D721Med (cell line): ENCODE results near the gene CSHL1.
"Not testable (repeated sequence)": the region's sequence is repeated elsewhere in the genome, so short reads cannot be mapped to it uniquely, and the experiment has no call there.

Experiments used
- DNase-seq: peaks from one replicate; pipeline ENCODE4 v3.0.0; 2011; ENCODE audit warnings: low spot score; ENCODE audit not compliant: insufficient read length
- FAIRE-seq: peaks from 2 replicates; lab custom pipeline; 2011; peaks lifted over from hg19 to GRCh38; lab: Jason Lieb, UNC
- TF ChIP-seq, protein P1 (sequence below): IDR thresholded peaks from 2 replicates; pipeline ENCODE4 v1.5.1; 2012; ENCODE audit warnings: mild to moderate bottlenecking, control low read depth; ENCODE audit not compliant: insufficient read depth; ENCODE audit errors: missing control alignments

The CSHL1 gene

DNA sequence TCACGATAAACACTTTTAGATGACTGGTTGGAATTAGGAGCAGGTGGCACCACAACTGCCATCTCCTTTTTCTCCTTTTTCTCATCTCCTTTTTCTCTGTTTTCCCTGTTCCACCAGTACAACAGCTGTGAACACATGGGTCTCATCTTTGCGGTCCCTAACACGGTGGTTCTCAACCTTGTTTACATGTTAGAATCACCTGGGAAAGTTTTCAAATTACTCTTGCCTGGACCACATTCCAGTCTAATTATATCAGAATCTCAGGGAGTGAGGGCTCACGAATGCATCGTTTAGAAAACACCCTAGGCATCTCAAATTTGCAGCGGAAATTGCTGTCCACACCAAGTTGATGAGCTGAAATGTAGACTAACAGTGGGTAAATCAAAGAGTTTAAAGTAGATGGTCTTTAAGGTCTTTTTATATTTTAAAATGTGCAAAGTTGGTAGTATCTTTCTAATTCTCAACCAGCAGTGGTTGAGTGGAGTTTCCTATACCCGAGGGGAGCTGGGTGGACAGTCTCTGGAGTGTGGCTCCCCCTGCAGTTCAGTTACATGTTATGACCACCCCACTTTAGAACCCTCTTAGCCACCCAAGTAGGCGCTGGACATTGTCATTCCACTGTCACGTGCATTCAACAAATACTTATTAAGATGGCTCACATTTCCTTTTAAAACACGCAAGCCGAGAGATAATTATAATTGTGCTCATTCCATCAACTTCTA is 18.6 kb downstream of the CSHL1 start:
- FAIRE-seq, DNase-seq: not testable (repeated sequence)

DNA sequence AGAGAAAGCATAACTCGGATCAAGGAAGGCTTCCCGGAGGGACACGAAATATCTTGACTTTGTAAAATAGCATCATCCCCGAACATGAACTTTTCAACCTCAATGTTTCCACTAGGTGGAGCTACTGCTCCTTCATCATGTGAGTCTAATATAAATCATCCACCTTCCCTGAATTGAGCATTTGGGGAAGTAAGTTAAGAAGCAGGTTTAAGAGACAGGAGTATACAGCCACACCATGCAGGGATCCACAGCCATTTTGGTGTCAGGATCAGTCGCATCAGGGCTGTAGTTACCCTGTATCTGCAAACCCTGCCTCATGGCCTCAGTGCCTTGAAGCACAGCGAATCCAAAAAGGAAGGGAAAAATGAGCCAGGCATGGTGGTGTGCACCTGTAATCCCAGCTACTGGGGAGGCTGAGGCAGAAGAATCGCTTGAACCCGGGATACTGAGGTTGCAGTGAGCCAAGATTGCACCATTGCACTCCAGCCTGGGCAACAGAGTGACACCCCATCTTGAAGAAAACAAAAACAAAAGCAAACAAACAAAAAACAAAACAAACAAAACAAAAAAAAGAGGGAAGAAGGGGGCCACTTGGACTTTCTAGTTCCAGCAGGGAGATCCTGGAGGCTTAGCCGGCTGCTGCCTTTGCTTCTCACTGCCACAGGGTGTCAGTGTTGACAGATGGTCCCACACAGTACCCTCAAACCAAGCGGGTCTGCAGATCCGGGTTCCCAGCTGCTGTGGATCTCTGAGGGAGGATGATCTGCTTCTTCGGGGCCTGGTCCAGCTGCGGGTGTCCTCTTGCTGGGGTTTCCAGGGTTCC is 21.8 kb downstream of the CSHL1 start:
- DNase-seq, FAIRE-seq: not testable (repeated sequence)
- TF ChIP-seq, protein P1, sequence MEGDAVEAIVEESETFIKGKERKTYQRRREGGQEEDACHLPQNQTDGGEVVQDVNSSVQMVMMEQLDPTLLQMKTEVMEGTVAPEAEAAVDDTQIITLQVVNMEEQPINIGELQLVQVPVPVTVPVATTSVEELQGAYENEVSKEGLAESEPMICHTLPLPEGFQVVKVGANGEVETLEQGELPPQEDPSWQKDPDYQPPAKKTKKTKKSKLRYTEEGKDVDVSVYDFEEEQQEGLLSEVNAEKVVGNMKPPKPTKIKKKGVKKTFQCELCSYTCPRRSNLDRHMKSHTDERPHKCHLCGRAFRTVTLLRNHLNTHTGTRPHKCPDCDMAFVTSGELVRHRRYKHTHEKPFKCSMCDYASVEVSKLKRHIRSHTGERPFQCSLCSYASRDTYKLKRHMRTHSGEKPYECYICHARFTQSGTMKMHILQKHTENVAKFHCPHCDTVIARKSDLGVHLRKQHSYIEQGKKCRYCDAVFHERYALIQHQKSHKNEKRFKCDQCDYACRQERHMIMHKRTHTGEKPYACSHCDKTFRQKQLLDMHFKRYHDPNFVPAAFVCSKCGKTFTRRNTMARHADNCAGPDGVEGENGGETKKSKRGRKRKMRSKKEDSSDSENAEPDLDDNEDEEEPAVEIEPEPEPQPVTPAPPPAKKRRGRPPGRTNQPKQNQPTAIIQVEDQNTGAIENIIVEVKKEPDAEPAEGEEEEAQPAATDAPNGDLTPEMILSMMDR, result peak; percentile 72

DNA sequence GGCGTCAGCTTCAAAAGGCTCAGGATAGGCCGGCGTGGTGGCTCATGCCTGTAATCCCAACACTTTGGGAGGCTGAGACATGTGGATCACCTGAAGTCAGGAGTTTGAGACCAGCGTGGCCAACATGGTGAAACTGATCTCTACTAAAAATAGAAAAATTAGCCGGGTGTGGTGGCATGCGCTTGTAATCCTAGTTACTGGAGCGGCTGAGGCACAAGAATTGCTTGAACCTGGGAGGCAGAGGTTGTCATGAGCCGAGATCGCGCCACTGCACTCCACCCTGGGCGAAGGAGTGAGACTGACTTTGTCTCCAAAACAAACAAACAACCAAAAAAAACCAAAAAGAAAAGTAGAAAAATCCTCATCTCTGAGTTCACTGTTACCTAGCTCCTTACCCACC is 25.9 kb downstream of the CSHL1 start:
- not testable (repeated sequence) for FAIRE-seq, DNase-seq

DNA sequence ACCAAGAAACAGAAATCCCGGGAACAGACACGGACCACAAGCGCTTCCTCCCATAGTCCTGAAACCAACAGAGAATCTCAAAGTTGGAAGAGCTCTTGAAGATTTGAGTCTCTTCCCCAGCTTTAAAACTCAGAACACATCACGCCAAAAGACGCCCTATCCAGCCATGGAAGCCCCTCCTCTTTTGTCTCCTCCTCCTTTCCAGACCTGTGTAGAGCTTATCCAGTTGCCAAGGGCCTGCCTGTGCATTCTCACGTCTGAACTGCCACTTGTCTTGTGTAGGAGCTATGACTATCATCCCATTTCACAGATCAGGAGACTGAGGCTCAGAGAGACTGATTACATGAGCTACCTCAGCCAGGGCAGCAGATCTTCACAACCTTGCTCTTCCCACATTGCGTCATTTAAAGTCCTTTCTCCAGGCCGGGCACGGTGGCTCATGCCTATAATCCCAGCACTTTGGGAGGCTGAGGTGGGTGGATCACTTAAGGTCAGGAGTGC is 28.4 kb downstream of the CSHL1 start:
- not testable (repeated sequence) for DNase-seq, FAIRE-seq

DNA sequence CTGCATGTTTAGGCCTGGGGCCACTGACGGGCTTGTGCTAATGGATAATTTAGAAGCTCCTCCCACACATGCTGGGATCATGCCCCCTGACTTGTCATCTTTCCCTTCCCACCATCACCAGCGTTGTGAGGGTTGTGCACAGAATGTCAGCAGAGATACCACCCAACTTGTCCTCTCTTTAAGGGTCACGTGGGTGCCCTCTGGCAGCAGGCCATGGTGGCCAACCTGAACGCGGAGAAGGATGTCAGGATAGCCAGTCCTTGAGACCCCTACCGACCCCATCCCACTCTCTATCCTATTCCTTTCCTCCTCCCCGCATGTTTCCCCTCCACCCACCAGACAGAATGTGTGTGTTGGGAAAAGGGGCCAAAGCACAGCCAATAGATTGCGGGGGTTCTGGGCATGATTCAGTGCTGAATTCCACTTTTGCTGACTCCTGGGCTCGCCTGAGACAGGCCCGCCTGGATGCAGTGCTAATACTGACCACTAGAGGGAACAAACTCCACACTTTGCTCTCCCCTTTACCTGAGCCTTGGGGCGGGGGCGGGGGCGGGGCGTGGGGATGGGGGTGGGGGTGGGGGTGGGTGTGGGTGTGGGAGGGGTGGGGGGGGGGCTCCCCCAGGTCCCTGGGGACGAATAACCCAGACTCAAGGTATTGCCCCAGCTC is 29.0 kb downstream of the CSHL1 start, which contains the start of gene GH2:
TSS of gene GH2 (minus strand) at position 10 of the 667 bp plus-strand sequence. CDS start 143 bp downstream, outside the sequence.
- no peak for FAIRE-seq
- peak; percentile 72 for DNase-seq
- TF ChIP-seq, protein P1, result peak; percentile 55

DNA sequence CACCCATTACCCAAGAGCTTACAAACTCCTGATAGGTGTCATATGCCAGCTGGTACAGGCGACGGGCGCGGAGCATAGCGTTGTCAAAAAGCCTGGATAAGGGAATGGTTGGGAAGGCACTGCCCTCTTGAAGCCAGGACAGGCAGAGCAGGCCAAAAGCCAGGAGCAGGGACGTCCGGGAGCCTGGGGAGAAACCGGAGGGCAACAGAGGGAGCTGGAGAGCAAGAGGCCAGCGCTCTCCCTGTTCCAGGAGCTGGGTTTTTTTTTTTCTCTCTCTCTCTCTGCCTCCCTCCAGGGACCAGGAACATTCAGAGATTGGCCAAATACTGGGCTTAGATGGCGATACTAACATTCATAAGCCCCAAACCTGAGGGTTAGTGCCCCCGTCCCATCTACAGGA is 29.7 kb downstream of the CSHL1 start:
- not testable (repeated sequence) for DNase-seq, FAIRE-seq

DNA sequence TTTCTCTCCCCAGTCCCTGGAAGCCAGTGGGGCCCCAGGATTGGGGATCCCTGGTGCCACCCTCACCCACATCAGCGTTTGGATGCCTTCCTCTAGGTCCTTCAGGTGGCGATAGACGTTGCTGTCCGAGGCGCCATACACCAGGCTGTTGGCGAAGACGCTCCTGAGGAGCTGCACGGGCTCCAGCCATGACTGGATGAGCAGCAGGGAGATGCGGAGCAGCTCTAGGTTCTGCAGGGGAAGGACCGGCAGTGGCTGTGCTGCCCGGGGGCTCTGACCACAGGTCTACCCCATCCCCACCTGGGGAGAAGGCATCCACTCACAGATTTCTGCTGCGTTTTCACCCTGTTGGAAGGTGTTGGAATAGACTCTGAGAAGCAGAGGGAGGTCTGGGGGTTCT is 30.4 kb downstream of the CSHL1 start:
- no peak for DNase-seq
- FAIRE-seq, result no peak
- TF ChIP-seq, protein P1, result no peak

DNA sequence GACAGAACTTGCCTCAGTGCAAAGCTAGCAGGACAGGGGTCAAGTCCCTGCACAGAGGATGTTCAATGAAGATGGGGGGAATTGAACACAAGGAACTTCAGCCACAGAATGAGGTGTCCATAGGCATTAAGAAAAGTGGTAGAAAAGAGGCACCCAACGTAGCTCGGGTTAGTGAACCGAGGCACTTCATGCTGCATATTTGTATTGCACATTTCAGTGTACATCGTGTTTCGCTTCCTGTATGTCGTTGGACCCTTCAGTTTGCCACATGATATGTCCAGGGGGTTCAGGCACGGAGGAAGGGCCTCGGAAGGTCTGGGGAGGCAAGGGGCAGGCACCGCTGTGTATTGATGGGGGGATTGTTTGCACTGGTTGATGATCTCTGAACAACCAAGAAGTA is 32.6 kb downstream of the CSHL1 start:
- not testable (repeated sequence) for FAIRE-seq

DNA sequence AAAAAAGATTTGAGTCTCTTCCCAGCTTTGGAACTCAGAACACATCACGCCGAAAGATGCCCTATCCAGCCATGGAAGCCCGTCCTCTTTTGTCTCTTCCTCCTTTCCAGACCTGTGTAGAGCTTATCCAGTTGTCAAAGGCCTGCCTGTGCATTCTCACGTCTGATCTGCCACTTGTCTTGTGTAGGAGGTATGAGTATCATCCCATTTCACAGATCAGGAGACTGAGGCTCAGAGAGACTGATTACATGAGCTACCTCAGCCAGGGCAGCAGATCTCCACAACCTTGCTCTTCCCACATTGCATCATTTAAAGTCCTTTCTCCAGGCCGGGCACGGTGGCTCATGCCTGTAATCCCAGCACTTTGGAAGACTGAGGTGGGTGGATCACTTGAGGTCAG is 36.4 kb downstream of the CSHL1 start:
- not testable (repeated sequence) for FAIRE-seq, DNase-seq

More for the DNA sequence above, 32.6 kb downstream of the CSHL1 start:
- DNase-seq, result not testable (repeated sequence)

DNA sequence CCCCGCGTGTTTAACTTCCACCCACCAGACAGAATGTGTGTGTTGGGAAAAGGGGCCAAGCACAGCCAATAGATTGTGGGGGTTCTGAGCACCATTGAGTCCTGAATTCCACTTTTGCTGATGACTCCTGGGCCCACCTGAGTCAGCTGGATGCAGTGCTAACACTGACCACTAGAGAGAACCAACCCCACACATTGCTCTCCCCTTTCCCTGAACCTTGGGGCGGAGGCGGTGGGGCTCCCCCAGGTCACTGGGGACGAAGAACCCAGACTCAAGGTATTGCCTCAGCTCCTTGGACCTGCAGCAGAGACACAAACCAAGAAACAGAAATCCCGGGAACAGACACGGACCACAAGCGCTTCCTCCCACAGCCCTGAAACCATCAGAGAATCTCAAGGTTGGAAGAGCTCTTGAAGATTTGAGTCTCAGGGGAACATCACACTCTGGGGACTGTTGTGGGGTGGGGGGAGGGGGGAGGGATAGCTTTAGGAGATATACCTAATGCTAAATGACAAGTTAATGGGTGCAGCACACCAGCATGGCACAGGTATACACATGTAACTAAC is 36.9 kb downstream of the CSHL1 start:
- not testable (repeated sequence) for FAIRE-seq, DNase-seq

DNA sequence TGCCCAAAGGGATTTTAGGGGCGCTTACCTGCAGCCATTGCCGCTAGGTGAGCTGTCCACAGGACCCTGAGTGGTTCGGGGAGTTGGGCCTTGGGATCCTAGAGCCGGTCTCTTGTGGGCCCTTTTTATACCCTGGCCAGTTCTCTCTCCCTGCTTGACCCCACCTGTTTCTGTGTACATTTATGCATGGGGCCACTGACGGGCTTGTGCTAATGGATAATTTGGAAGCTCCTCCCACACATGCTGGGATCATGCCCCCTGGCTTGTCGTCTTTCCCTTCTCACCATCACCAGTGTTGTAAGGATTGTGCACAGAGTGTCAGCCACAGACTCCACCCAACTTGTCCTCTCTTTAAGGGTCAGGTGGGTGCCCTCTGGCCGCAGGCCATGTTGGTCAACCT is 37.5 kb downstream of the CSHL1 start, which contains the start of gene CSH2:
TSS of gene CSH2 (minus strand) at position 101 of the 400 bp plus-strand sequence. CDS start at position 38, 63 bp downstream.
- not testable (repeated sequence) for FAIRE-seq, DNase-seq

DNA sequence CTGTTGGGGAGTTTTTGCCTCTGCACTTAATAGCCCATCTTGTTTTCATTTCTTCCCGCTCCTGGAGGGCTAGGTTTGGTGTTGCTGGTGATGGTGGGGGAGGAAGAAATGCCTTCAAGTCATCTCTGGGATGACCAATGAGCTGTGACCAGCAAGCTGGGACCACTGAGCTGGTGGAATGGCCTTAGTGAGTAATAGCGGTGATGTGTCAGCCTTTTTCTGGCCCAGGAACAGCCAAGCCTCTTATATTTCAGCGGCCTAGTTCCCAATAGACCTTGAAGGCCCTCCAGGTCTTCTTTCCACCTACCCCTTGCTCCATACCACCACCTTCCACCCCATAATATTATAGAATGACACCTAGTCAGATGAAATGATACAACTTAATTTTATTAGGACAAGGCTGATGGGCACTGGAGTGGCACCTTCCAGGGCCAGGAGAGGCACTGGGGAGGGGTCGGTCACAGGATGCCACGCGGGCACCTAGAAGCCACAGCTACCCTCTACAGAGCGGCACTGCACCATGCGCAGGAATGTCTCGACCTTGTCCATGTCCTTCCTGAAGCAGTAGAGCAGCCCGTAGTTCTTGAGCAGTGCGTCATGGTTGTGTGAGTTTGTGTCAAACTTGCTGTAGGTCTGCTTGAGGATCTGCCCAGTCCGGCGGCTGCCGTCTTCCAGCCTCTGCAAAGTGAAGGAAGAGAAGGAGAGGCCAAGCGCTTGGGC is 39.3 kb downstream of the CSHL1 start:
- not testable (repeated sequence) for DNase-seq, FAIRE-seq

DNA sequence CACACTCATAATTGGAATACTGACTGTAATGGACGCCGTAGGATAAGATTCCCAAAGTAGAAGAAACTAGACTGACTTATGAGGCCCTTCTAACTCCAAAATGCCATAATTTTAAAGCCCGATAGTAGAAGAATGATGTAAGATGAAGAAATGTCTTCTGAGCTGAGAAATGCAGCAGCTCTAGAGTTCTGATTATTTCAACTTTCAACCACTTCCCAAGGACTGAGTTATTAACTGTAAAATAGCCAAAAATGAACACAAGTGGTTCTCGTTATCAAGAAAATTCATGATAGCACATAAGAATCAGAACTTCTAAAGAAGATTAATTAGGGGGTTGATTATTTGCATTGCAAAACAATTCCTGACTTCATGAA is 40.8 kb downstream of the CSHL1 start:
- not testable (repeated sequence) for DNase-seq, FAIRE-seq
